Measurements from ENCODE around the gene LRRC40. TPM values are rescaled to one million over a fixed set of nuclear protein-coding genes. Genes with fewer than 3 reads are reported as not detected.

Gene LRRC40
- 10 to 100 TPM; 24.3 to 25.5 TPM for total RNA-seq

DNA sequence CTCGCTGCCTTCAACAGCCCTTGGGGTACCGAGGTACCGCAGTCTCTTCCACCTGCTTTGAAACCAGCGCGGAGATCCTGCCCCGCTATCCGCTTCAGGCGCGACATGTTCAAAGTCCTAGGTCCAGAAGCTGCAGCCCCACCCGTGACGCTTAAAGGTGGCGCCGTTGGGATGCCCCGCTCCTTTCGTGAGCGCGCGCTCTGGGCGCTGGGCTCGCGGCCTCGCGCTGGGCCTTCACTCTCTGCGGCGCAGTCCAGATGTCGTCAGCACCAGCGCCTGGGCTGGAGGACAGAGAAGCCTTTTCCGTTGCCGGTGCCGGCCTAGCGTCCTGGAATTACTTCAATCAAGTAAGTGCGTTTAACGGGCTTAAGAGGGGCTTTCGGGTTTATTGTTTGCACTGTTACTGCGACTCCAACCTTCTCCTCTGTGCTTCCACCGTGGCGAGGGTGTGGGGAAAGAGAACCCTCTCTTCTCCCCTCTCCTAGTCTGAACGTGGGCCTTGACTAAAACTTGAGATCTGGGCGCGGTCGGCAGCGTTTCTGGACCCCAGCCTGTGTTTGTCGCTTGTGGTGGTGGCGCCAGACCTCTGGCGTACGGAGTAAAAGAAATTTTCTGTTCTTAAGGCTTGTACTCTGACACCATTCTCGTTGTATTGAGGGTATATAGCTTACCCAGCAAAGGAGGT, at the start of gene LRRC40:
Gene LRRC40 (minus strand): TSS at position 146 of the 685 bp plus-strand sequence. CDS start 39 bp downstream, at position 107.
- ATAC-seq, result peak; percentile 98
- peak; percentile 93 to 95 for DNase-seq (ENCODE audit: low spot score in 2 of 2)
- Mint-ChIP-seq H3K27ac (peak within 1 kb of the TSS; percentile 97 to 100), H3K9me3 (no peaks in the 10 kb centered on the region), H3K36me3 (peaks cover 13 to 14% of the 10 kb centered on the region in 2 donors)

DNA sequence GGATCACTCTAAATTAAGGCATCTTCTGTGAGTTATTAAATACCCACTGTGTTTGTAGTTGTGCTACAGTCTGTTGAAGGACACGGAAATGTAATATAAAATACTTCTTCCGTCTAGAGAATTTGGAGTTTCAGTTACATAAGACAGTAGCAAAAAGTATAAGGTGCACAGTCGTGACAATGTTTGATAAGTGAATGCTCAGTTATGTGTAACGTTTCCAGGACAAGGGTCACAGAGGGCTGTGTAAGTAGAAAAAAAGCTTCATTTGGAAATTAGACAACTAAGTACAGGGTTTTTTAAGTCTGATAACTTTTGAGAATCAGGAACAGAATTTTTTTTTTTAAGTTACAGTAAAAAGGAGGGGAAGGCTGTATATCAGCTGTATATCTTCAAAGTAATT, 43.4 kb upstream of the LRRC40 start:
- Mint-ChIP-seq H3K27ac (peak overlapping the region in 1 of 2 donors; percentile 62), H3K9me3 (no peaks in the 10 kb centered on the region), H3K36me3 (peaks cover 30 to 40% of the 10 kb centered on the region in 2 donors)
- DNase-seq (ENCODE audit: low spot score in 2 of 2) (no peak), ATAC-seq (no peak)

DNA sequence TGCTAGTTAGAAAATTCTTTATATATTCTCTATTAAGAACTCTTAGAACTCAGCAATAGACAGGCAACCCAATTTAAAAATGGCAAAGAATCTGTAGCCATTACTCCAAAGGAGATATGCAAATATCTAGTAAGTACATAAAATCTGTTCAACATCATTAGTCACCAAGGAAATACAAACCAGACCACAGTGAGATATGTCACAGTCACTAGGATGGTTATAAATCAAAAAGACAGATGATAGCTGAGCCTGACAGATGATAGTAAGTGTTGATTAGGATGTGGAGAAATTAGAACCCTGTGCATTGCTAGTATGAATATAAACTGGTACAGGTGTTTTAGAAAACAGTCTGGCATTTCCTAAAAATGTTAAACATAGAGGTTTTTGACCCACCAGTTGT, 42.4 kb upstream of the LRRC40 start:
- H3K9me3 Mint-ChIP-seq, result no peaks in the 10 kb centered on the region
- peaks cover 30 to 40% of the 10 kb centered on the region in 2 donors for H3K36me3 Mint-ChIP-seq
- ATAC-seq (peak; percentile 62 to 72), DNase-seq (ENCODE audit: low spot score in 2 of 2) (no peak)
- peak overlapping the region in 1 of 2 donors; percentile 62 for H3K27ac Mint-ChIP-seq

DNA sequence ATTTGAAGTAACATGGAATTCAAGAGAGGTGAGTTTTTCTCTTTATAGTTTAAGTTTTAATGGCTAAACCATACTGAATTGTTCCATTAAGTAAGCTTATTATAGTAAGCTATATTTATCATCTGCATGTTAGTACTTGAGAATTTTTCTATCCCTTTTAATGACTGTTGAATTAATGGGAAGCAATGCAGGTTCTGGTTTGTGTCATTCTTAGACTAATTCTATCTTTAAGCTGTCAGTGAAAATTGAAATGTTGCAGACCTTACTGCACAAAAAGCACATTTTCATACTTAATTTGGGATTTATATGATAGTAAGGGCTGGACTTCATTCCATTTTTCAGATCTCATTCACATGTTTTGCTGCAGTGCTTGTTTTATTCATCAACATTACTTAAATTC, 41.7 kb upstream of the LRRC40 start:
- peaks cover 30 to 40% of the 10 kb centered on the region in 2 donors for H3K36me3 Mint-ChIP-seq
- no peaks in the 10 kb centered on the region for H3K9me3 Mint-ChIP-seq
- DNase-seq (ENCODE audit: low spot score in 2 of 2) (no peak), ATAC-seq (no peak)
- H3K27ac Mint-ChIP-seq, result peak overlapping the region in 1 of 2 donors; percentile 63

DNA sequence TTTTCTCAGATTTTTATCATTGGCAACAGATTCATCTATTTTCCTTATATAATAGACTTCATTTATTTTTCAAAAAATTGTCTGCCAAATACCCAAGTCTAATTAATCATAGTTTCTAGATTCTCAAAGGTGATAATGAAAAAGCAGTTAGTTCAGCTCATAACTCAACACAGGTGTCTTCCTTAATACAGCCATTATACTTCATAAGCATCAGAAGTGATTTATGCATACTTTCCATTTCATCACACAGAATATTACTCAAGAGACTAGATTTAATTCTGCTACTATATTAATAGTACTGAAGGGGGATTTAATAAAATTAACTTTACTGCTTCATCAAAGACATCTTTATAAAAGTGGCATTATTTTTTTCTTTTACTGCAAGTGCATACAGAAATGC, 34.6 kb upstream of the LRRC40 start:
- Mint-ChIP-seq H3K9me3 (no peaks in the 10 kb centered on the region), H3K36me3 (peaks cover 0 to 28% of the 10 kb centered on the region in 2 donors), H3K27ac (no peak overlapping the region)
- no peak for ATAC-seq
- DNase-seq (ENCODE audit: low spot score in 2 of 2), result no peak

DNA sequence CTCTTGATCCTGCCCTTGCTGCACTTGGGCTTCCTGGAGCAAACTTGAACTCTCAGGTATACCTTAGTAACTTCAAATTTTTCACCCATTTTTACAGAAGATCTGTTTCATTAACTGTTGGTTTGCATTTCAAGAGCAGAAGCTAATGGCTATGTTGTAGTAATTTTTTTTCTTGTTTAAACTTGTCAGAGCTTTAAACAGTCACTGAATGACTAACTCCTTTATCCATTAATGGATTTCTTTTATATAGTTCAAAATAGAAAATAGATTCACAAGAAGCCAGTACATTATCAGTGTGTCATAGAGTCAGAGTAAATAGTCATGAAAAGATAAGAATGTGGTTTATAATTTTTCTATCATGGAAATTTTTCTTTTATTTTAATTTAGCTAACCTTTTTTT, 29.4 kb upstream of the LRRC40 start:
- no peaks in the 10 kb centered on the region for H3K9me3 Mint-ChIP-seq
- no peak overlapping the region for H3K27ac Mint-ChIP-seq
- ATAC-seq (no peak), DNase-seq (ENCODE audit: low spot score in 2 of 2) (no peak)
- peaks cover 7 to 19% of the 10 kb centered on the region in 2 donors for H3K36me3 Mint-ChIP-seq

DNA sequence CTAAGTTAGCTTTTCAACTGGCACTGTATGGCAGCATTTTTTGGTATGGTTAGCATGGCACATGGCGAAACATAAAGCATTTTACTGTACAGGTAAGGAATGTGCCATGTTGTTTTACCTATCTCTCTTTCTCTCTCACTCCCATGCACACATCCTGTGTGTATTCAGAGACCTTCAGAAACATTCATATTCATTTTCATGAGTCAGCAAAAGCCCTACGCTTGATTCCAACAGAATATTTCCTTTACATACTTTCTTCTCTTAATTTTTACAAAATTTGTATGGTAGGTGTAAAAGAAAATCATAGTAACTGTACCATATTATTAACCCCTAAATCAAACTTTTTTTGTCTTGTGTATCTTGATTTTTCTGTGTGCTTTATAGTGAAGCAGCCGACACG, 26.1 kb upstream of the LRRC40 start:
- no peak overlapping the region for H3K27ac Mint-ChIP-seq
- no peaks in the 10 kb centered on the region for H3K9me3 Mint-ChIP-seq
- ATAC-seq (no peak), DNase-seq (ENCODE audit: low spot score in 2 of 2) (no peak)
- H3K36me3 Mint-ChIP-seq, result peaks cover 7% of the 10 kb centered on the region in 2 donors

DNA sequence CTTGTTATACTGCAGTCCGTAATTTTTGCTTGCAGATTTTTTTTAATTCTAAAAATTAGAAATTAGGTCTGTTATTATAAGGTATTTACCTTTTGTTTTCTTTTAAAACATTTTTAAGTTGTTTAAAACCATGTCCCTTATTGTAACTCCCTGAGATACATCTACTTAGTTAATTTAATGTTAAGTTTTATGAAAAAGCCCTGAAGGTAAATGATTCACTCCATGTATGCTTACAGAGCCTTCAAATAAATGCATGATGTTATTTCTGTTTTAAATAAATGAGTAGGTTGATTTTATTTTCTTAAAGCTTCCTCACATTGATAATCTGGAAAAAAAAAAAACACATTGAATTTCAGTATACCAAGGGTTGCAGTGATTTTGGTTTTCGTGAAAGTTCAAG, 23.3 kb upstream of the LRRC40 start:
- no peak for ATAC-seq
- no peak for DNase-seq (ENCODE audit: low spot score in 2 of 2)
- H3K9me3 Mint-ChIP-seq, result no peaks in the 10 kb centered on the region
- no peak overlapping the region for H3K27ac Mint-ChIP-seq
- peaks cover 10 to 16% of the 10 kb centered on the region in 2 donors for H3K36me3 Mint-ChIP-seq

DNA sequence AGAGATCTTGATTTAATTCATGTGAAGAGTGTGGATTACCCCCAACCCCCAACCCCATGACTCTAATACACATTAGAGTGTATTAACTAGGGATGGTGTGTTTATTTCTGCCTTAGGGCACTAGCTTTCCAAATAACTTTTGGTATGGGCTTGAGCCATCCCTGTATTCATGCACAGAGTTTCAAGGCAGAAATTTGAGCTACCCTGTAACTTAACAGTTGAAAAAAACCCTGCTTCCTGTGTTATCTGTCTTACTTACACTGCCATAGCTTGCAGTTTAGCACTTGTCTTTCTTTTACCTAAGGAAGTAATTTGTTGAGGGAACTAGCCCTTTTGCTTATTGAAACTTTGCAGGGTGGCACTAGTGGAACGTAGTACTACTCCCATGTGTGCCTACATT, 22.1 kb upstream of the LRRC40 start:
- no peak for DNase-seq (ENCODE audit: low spot score in 2 of 2)
- peak in 1 of 2 donors; percentile 30 for ATAC-seq
- no peaks in the 10 kb centered on the region for H3K9me3 Mint-ChIP-seq
- H3K27ac Mint-ChIP-seq, result peak overlapping the region in 1 of 2 donors; percentile 84
- peaks cover 17 to 18% of the 10 kb centered on the region in 2 donors for H3K36me3 Mint-ChIP-seq

DNA sequence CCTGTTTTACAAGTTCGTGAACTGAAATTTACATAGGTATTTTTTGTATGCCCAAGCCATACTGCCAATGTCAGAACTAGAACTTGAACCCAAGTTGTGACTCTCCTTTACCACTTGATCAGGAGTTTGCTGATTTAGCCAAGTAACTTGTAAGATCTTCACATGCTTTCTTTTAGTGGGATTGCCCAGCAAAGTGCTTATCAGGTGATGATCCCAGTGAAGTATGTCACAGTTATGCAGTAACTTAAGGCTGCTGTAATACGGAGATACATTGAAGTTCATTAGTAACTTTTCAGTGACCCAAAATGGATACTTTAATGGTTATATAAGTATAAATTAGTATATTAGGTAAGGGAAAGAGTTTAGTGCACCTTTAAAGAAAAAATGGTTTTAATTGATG, 19.6 kb upstream of the LRRC40 start:
- Mint-ChIP-seq H3K9me3 (no peaks in the 10 kb centered on the region), H3K27ac (no peak overlapping the region), H3K36me3 (peaks cover 24 to 31% of the 10 kb centered on the region in 2 donors)
- DNase-seq (ENCODE audit: low spot score in 2 of 2), result no peak
- no peak for ATAC-seq

DNA sequence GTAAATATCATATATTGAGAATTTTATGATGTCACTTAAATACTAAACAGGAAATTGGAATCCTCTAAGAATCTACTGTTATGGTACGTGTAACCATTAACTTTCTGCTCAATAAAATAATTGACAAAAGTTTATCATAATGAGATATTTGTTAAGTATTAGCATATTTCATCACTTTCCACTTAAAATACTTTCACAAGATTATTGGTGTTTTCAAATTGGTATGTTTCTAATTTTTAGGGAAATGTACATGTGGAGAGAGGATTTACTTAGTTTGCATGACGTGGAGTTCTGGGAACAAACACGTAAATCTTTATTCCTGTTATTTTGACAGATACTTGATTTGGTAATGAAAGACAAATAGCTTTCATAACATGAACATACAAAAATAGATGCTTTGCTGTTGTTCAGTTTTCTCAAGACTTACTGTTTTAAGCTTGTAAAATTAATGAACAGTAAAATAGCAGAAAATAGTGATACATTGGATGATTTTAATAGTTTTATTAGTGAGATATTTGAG, 17.4 kb upstream of the LRRC40 start:
- ATAC-seq, result no peak

DNA sequence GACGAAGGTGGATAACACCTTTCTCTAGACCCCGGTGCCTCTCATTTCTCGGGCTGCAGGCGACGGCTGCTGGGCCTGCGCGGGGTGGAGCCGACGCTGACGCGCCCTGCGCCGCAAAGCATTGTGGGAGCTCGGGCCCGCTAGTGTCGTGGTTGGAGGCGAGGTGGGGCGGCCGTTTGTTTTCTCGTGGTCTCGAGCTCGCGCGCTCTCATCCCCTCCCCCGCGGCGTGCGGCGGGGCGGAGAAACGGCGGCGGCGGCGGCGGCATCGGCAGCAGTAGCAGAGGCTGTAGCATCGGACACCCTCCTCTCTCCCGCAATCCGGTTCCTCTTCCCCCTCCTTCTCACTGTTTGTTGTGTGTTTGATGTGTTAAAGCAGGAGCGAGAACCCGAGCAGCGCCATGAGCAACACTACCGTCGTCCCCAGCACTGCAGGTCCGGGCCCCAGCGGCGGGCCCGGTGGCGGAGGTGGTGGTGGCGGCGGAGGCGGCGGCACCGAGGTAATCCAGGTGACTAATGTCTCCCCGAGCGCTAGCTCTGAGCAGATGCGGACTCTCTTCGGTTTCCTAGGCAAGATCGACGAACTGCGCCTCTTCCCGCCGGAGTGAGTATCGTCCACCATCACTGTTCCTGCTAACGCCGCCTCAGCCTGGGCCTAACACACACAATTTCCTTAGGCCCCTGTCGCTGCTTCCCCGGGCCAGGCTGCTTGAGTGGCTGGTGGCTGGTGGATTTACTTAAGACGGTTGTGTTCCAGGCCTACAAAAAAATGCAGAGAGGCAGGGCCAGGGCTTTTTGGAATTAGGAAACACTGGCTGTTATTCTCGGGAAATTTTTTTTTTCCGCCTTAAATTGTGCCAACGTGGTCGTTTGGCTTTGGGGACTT, 16.1 kb upstream of the LRRC40 start, which contains the start of gene SRSF11:
Gene SRSF11 (plus strand): TSS at position 143 of the 884 bp plus-strand sequence. CDS start 257 bp downstream, at position 400.
- Mint-ChIP-seq H3K27ac (peak within 1 kb of the TSS; percentile 98 to 99), H3K9me3 (no peaks in the 10 kb centered on the region), H3K36me3 (peaks cover 24 to 31% of the 10 kb centered on the region in 2 donors)
- peak; percentile 93 to 97 for ATAC-seq
- peak; percentile 94 to 97 for DNase-seq (ENCODE audit: low spot score in 2 of 2)

More for the DNA sequence above, 17.4 kb upstream of the LRRC40 start:
- Mint-ChIP-seq H3K36me3 (peaks cover 24 to 31% of the 10 kb centered on the region in 2 donors), H3K9me3 (no peaks in the 10 kb centered on the region), H3K27ac (peak overlapping the region; percentile 52 to 99)
- no peak for DNase-seq (ENCODE audit: low spot score in 2 of 2)

DNA sequence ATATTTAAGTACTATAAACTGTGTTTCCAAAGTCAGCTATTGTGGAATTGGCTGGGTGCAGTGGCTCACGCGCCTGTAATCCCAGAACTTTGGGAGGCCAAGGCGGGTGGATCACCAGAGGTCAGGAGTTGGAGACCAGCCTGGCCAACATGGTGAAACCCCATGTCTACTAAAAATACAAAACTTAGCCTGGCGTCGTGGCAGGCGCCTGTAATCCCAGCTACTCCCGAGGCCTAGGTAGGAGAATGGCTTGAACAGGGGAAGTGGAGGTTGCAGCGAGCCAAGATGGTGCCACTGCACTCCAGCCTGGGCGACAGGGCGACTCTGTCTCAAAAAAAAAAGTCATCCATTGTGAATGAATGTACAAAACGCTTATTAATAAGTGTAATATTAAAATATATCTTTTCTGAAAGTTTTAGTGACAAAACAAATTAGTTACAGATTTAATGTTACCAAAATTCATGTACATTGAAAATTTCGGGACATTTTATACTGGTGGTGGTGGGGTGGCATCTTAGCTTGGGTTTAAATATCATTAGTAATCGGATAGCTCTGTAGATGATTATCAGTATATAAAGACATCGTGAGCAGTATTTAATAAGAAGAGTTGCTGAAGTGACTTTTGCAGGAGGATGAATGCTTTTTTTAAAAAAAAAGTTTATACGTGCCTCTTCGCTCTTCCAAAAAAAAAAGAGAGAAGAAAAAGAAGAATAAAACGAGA, 15.3 kb upstream of the LRRC40 start:
- ATAC-seq (no peak), DNase-seq (ENCODE audit: low spot score in 2 of 2) (no peak)
- Mint-ChIP-seq H3K36me3 (peaks cover 24 to 31% of the 10 kb centered on the region in 2 donors), H3K9me3 (no peaks in the 10 kb centered on the region), H3K27ac (peak overlapping the region; percentile 98 to 99)

DNA sequence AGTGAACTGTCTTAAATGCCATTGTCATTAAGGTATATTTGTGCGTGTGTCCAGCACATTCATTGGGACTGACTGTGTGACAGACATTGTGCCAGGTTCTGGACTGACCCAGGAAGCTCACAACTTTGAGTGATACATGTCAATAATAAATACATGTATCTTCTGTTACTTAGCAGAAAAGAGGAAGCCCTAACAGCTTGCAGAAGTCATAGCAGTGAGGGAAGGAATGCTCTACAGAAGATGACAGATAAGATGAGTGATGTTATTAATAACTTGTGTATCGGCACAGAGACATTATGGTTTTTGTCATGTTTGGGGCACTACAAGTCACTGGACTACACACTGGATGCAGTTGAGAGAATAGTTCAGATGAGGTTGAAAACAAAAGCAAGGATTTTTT, 14.6 kb upstream of the LRRC40 start:
- Mint-ChIP-seq H3K36me3 (peaks cover 24 to 37% of the 10 kb centered on the region in 2 donors), H3K27ac (peak overlapping the region; percentile 91 to 99), H3K9me3 (no peaks in the 10 kb centered on the region)
- DNase-seq (ENCODE audit: low spot score in 2 of 2) (no peak), ATAC-seq (no peak)

DNA sequence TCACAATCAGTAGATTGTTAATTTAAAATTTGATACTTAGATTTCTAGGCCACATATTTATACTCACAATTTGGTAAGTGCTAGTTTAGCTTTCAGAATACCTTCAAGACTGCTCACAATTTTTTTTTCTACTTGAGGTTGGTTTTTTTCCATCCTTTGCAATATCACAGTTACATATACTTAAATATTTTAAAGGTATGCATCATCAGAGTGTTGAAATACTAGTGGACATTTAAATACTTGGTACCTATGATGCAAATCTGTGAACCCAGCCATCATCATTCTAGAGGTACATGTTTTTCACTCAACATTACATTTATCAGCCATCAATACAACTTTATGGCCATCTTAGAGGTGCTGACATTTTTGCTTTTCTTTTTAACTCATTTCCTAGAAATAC, 6.2 kb upstream of the LRRC40 start:
- no peaks in the 10 kb centered on the region for H3K9me3 Mint-ChIP-seq
- no peak for DNase-seq (ENCODE audit: low spot score in 2 of 2)
- ATAC-seq, result no peak
- peaks cover 0 to 6% of the 10 kb centered on the region in 2 donors for H3K36me3 Mint-ChIP-seq
- no peak overlapping the region for H3K27ac Mint-ChIP-seq

DNA sequence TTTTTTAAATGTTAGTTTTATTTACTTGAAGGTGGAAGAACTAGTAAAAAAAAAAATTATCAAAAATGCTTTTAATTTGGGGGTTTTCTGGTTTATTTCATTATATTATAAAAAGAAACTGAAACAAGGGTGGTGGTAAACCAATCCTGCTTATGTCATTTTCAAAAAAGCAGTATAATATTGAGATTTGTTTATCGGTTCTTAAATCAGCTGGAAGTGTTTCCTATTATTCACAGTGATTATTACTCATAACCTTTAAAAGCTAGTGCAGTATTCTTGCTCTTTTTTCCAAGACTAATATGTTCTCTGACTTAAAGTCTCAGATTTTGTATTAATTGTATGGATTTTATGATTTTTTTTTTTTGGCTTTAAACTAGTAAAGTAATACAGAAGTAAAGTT, 5.4 kb upstream of the LRRC40 start:
- no peak for ATAC-seq

More for the DNA sequence above, 5.4 kb upstream of the LRRC40 start:
- Mint-ChIP-seq H3K27ac (no peak overlapping the region), H3K9me3 (no peaks in the 10 kb centered on the region), H3K36me3 (peaks cover 3 to 7% of the 10 kb centered on the region in 2 donors)
- DNase-seq (ENCODE audit: low spot score in 2 of 2), result no peak
